ENCODE results near the gene SLC48A1. TPM values are rescaled to one million over a fixed set of nuclear protein-coding genes. Genes with fewer than 3 reads are reported as not detected.
A peak's percentile ranks its signal among the peaks of the same experiment; 100 is the strongest.

SLC48A1 gene
- total and polyA plus RNA-seq, 4 donors, result 16.8 to 31.3 (median 20.7) TPM

DNA sequence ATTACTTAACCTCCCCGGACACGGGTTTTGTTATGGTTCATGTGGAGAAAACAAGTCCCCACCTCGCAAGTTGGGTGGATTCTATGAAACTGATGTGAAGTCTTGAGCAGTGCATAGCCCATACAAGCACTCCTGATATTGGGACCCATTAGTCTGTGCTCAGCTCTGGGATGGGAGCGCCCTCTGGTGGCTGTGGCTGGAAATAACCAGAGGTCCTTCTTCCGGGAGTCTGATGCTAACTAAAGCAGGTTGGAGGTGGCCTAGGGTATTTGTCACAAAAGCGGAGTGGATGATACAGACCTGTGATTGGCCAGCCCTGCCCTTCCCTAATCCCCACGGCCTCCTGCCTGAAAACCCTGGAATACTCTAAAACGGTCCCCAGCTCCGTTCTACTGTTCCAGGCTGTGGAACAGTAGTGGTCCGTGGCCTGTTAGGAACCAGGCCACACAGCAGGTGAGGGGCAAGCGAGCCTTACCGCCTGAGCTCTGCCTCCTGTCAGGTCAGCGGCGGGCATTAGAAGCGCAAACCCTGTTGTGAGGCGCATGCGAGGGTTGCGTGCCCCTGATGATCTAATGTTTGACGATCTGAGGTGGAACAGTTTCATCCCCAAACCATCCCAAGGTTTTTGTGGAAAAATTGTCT, 6.4 kb downstream of the SLC48A1 start:
- H3K4me1 ChIP-seq (ENCODE audit: control insufficient read depth in 5 of 5, insufficient read depth in 5 of 5, low read length in 5 of 5), result peaks cover 0 to 33% (median 0%) of the 10 kb centered on the region in 5 donors
- peak; percentile 91 for DNase-seq
- no peaks in the 10 kb centered on the region for H3K9me3 ChIP-seq (ENCODE audit: control insufficient read depth in 4 of 4, insufficient read depth in 3 of 4, low read length in 3 of 4)
- no peak overlapping the region for H3K4me3 ChIP-seq
- H3K27me3 ChIP-seq (ENCODE audit: control insufficient read depth in 3 of 3, insufficient read depth in 3 of 3, low read length in 2 of 3), result no peaks in the 10 kb centered on the region
- H3K27ac ChIP-seq (ENCODE audit: low read depth in 1 of 2, low read length in 1 of 2), result no peak overlapping the region
- ATAC-seq (ENCODE audit: insufficient read depth, low FRiP score), result peak; percentile 63
- H3K36me3 ChIP-seq (ENCODE audit: control insufficient read depth in 4 of 4, insufficient read depth in 4 of 4, low read length in 4 of 4), result peaks cover 0 to 35% (median 8%) of the 10 kb centered on the region in 4 donors
- TF ChIP-seq, protein P1, sequence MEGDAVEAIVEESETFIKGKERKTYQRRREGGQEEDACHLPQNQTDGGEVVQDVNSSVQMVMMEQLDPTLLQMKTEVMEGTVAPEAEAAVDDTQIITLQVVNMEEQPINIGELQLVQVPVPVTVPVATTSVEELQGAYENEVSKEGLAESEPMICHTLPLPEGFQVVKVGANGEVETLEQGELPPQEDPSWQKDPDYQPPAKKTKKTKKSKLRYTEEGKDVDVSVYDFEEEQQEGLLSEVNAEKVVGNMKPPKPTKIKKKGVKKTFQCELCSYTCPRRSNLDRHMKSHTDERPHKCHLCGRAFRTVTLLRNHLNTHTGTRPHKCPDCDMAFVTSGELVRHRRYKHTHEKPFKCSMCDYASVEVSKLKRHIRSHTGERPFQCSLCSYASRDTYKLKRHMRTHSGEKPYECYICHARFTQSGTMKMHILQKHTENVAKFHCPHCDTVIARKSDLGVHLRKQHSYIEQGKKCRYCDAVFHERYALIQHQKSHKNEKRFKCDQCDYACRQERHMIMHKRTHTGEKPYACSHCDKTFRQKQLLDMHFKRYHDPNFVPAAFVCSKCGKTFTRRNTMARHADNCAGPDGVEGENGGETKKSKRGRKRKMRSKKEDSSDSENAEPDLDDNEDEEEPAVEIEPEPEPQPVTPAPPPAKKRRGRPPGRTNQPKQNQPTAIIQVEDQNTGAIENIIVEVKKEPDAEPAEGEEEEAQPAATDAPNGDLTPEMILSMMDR (IDR thresholded peaks at IDR 0.05; ENCODE audit: control extremely low read depth, extremely low read depth), result peak; percentile 93
- WGBS, 2 donors, result 41 to 45% methylated on average over 19 of the region's 19 CpGs
- H3K9ac ChIP-seq (ENCODE audit: insufficient read depth in 1 of 2, low read length in 2 of 2), result no peak overlapping the region

DNA sequence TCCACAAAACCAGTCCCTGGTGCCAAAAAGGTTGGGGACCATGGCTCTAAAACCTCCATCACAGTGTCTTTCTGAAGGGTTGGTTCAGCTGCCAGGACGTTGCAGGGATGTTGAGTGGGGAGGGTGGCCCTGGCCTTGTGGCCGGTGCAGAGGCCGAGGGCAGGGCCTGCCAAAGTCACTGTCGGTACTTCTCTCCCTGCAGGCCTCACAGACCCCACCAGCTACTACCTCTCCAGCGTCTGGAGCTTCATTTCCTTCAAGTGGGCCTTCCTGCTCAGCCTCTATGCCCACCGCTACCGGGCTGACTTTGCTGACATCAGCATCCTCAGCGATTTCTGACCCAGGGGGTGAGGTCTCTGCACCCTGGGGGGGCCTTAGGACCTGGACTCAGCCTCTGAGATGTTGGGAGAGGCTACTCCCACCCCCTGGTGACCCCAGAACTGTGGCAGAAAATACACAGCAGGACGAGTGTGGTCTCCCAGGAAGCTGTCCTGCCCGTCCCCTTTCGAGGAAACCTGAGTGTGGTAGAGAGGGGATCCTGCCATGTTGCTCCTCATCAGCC, 7.0 kb downstream of the SLC48A1 start:
- no peak overlapping the region for H3K9ac ChIP-seq (ENCODE audit: insufficient read depth in 1 of 2, low read length in 2 of 2)
- no peaks in the 10 kb centered on the region for H3K9me3 ChIP-seq (ENCODE audit: control insufficient read depth in 4 of 4, insufficient read depth in 3 of 4, low read length in 3 of 4)
- TF ChIP-seq, protein P1 (IDR thresholded peaks at IDR 0.05; ENCODE audit: control extremely low read depth, extremely low read depth), result no peak
- peaks cover 0 to 28% (median 0%) of the 10 kb centered on the region in 5 donors for H3K4me1 ChIP-seq (ENCODE audit: control insufficient read depth in 5 of 5, insufficient read depth in 5 of 5, low read length in 5 of 5)
- 72 to 75% methylated on average over 11 of the region's 11 CpGs for WGBS, 2 donors
- H3K27me3 ChIP-seq (ENCODE audit: control insufficient read depth in 3 of 3, insufficient read depth in 3 of 3, low read length in 2 of 3), result no peaks in the 10 kb centered on the region
- peaks cover 2 to 39% (median 11%) of the 10 kb centered on the region in 4 donors for H3K36me3 ChIP-seq (ENCODE audit: control insufficient read depth in 4 of 4, insufficient read depth in 4 of 4, low read length in 4 of 4)
- no peak overlapping the region for H3K4me3 ChIP-seq
- no peak overlapping the region for H3K27ac ChIP-seq (ENCODE audit: low read depth in 1 of 2, low read length in 1 of 2)
- DNase-seq, result no peak
- no peak for ATAC-seq (ENCODE audit: insufficient read depth, low FRiP score)

DNA sequence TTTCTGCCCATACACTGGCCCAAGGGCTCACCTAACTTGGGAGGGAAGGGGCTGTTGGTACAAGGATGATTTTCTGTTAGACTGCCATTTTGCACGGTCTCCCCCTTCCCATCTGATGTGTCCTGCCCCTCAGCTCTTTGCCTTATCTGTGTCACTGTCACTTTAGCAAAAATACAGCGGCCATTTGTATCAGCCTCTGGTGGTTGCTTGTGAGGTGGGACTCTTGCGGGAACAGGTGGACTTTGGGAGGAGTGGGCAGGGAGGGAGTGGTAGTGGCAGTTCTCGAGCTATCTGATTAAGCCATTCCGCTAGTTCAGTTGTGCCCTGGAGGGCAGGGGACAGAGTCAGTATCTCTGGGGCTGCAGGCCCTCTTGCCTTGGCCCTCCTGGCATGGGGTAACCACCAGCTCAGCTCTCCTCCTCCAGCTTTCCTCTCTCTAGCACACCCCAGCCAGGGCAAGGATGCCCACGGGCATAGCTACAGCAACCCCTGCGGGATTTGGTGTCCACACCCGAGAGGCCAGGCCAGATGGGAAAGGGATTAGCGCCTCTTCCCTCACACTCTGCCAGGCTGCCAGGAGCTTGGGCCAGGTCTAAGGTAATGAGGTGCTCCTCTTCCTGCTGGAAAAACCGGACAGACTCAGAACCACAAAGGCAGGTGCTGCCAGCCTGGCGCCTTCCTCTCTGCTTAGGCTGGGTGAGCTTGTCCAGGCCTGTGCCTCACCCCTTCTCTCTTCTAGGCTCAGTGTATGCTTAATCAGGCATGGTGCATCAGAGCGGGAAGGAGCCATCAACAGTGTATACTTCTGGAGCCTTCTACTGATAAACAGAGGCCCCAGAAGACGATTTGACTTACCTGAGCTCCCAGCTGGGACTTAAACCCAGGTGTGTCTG, 8.7 kb downstream of the SLC48A1 start:
- 74 to 81% methylated on average over 13 of the region's 13 CpGs for WGBS, 2 donors
- Histone ChIP-seq H3K9me3 (ENCODE audit: control insufficient read depth in 4 of 4, insufficient read depth in 3 of 4, low read length in 3 of 4) (no peaks in the 10 kb centered on the region), H3K4me1 (ENCODE audit: control insufficient read depth in 5 of 5, insufficient read depth in 5 of 5, low read length in 5 of 5) (peaks cover 0 to 12% (median 0%) of the 10 kb centered on the region in 5 donors), H3K27me3 (ENCODE audit: control insufficient read depth in 3 of 3, insufficient read depth in 3 of 3, low read length in 2 of 3) (no peaks in the 10 kb centered on the region), H3K27ac (ENCODE audit: low read depth in 1 of 2, low read length in 1 of 2) (peak overlapping the region in 1 of 2 donors; percentile 26), H3K9ac (ENCODE audit: insufficient read depth in 1 of 2, low read length in 2 of 2) (no peak overlapping the region), H3K4me3 (no peak overlapping the region), H3K36me3 (ENCODE audit: control insufficient read depth in 4 of 4, insufficient read depth in 4 of 4, low read length in 4 of 4) (peaks cover 7 to 56% (median 26%) of the 10 kb centered on the region in 4 donors)
- DNase-seq (no peak), ATAC-seq (ENCODE audit: insufficient read depth, low FRiP score) (no peak)
- TF ChIP-seq, protein P1 (IDR thresholded peaks at IDR 0.05; ENCODE audit: control extremely low read depth, extremely low read depth), result no peak
